Mesenteric fat pad (tissue), 1 donor: ENCODE measurements around the gene GRIP1. TPM values are rescaled to one million over a fixed set of nuclear protein-coding genes. Genes with fewer than 3 reads are reported as not detected.

Experiments used
- DNase-seq: peaks from one replicate; pipeline ENCODE4 v3.0.0-alpha.2; 2020; ENCODE audit warnings: low spot score
- long read RNA-seq: library from polyadenylated mRNA; unstranded; transcript quantifications from one replicate; pipeline ENCODE4 v2.0.0, GENCODE V29; 2020
- total RNA-seq: library from RNA; stranded (reverse); fragmentation: NEBNext Ultra II Directional; extraction: Animal tissue kit (Norgen Biotek cat#: 25700); gene quantifications from one replicate; pipeline ENCODE4 v1.2.1, GENCODE V29; 2021
- donor health status: DM: yes; HTN: yes; CAD: no.

GRIP1 gene
- total RNA-seq, result 1.6 TPM
- long read RNA-seq, partial matches to known transcripts, result 0 of 1 reads
- long read RNA-seq, other reads (novel, unspliced or antisense), result 1 of 1 reads

GRCh38 chr12:66678338-66679275 lies at the start of gene GRIP1:
Gene GRIP1 (minus strand): TSS chr12:66679076. CDS start chr12:66678904, 172 bp downstream.
- DNase-seq, result no peak

GRCh38 chr12:66726556-66726955 lies 47.7 kb upstream of the GRIP1 start:
- DNase-seq, result no peak

GRCh38 chr12:66725031-66725430 lies 46.2 kb upstream of the GRIP1 start:
- no peak for DNase-seq

- DNase-seq, result no peak
Measured at GRCh38 chr12:66724616-66725015, 45.7 kb upstream of the GRIP1 start.

- DNase-seq, result no peak
Measured at GRCh38 chr12:66724026-66724425, 45.1 kb upstream of the GRIP1 start.

- no peak for DNase-seq
Measured at GRCh38 chr12:66719862-66720261, 41.0 kb upstream of the GRIP1 start.

- DNase-seq, result no peak
Measured at GRCh38 chr12:66717036-66717673, 38.3 kb upstream of the GRIP1 start.

GRCh38 chr12:66716522-66716921 lies 37.6 kb upstream of the GRIP1 start:
- no peak for DNase-seq

- no peak for DNase-seq
Measured at GRCh38 chr12:66714709-66715108, 35.8 kb upstream of the GRIP1 start.

- DNase-seq, result no peak
Measured at GRCh38 chr12:66713984-66714383, 35.1 kb upstream of the GRIP1 start.

- DNase-seq, result no peak
Measured at GRCh38 chr12:66709893-66710292, 31.0 kb upstream of the GRIP1 start.

GRCh38 chr12:66709457-66709773 lies 30.5 kb upstream of the GRIP1 start:
- DNase-seq, result no peak

- no peak for DNase-seq
Measured at GRCh38 chr12:66708704-66709456, 30.0 kb upstream of the GRIP1 start.

GRCh38 chr12:66707002-66707697 lies 28.3 kb upstream of the GRIP1 start:
- no peak for DNase-seq

GRCh38 chr12:66699738-66700482 lies 21.0 kb upstream of the GRIP1 start:
- no peak for DNase-seq

- no peak for DNase-seq
Measured at GRCh38 chr12:66698558-66698957, 19.7 kb upstream of the GRIP1 start.

GRCh38 chr12:66697404-66697803 lies 18.5 kb upstream of the GRIP1 start:
- no peak for DNase-seq

- no peak for DNase-seq
Measured at GRCh38 chr12:66694666-66695613, 16.1 kb upstream of the GRIP1 start.

- DNase-seq, result no peak
Measured at GRCh38 chr12:66693901-66694513, 15.1 kb upstream of the GRIP1 start.
